A673 (cell line): ENCODE data around the gene OR10H3. TPM values are rescaled to one million over a fixed set of nuclear protein-coding genes. Genes with fewer than 3 reads are reported as not detected.
"Not testable (repeated sequence)": the region's sequence is repeated elsewhere in the genome, so short reads cannot be mapped to it uniquely, and the experiment has no call there.

Experiments
- BruUV-seq: library from RNA; stranded (reverse); fragments of 400-500 nt; replicated peaks from 2 replicates; lab custom pipeline; 2021; lab: Mats Ljungman, UMichigan
- CTCF ChIA-PET: fragments of 300-600 bp; sonication (Branson Sonifier 250); formaldehyde crosslinking; loops from one replicate; lab custom pipeline; 2022; ENCODE audit warnings: antibody characterized with exemption; lab: Charles Lee
- POLR2A ChIA-PET: fragments of 300-600 bp; sonication (Branson Sonifier 250); formaldehyde crosslinking; loops from one replicate; lab custom pipeline; 2022; ENCODE audit warnings: antibody characterized with exemption; ENCODE audit not compliant: low non-redundant PET; lab: Charles Lee
- DNase-seq: peaks from one replicate; pipeline ENCODE4 v3.0.0-alpha.2; 2015; ENCODE audit warnings: low spot score
- H3K27ac ChIP-seq: fragments of 200-600 bp; sonication (generic); 2 replicates; pipeline ENCODE4 v1.5.1; 2016; ENCODE audit warnings: mixed run types, low read depth, mild to moderate bottlenecking, mixed read lengths, antibody characterized with exemption, low read length; ENCODE audit not compliant: poor library complexity, severe bottlenecking
- H3K27me3 ChIP-seq: fragments of 200-600 bp; sonication (generic); replicated peaks from 2 replicates; pipeline ENCODE4 v1.6.1; 2017; ENCODE audit warnings: mixed run types, low read depth, mild to moderate bottlenecking, mixed read lengths, antibody characterized with exemption, low read length; ENCODE audit not compliant: insufficient read depth, poor library complexity
- H3K36me3 ChIP-seq: fragments of 200-600 bp; sonication (generic); 2 replicates; pipeline ENCODE4 v1.6.1; 2016; ENCODE audit warnings: mixed run types, mild to moderate bottlenecking, mixed read lengths, antibody characterized with exemption, low read length; ENCODE audit not compliant: insufficient read depth, poor library complexity, severe bottlenecking
- H3K4me1 ChIP-seq: fragments of 200-600 bp; sonication (generic); 2 replicates; pipeline ENCODE4 v1.6.1; 2017; ENCODE audit warnings: mixed run types, mild to moderate bottlenecking, mixed read lengths, antibody characterized with exemption, low read length; ENCODE audit not compliant: insufficient read depth, poor library complexity, severe bottlenecking
- H3K4me3 ChIP-seq: fragments of 200-600 bp; sonication (generic); 2 replicates; pipeline ENCODE4 v1.5.1; 2016; ENCODE audit warnings: low read depth, mixed run types, mild to moderate bottlenecking, mixed read lengths, low read length; ENCODE audit not compliant: poor library complexity, severe bottlenecking
- H3K9me3 ChIP-seq: fragments of 200-600 bp; sonication (generic); 2 replicates; pipeline ENCODE4 v1.6.1; 2016; ENCODE audit warnings: mixed run types, low read depth, mild to moderate bottlenecking, mixed read lengths, antibody characterized with exemption, low read length; ENCODE audit not compliant: poor library complexity, severe bottlenecking
- CTCF ChIP-seq: fragments of 300-800, 200-600 bp; sonication (generic); conservative IDR thresholded peaks from 2 replicates; pipeline ENCODE4 v1.5.1; 2017; ENCODE audit warnings: low read depth, mild to moderate bottlenecking, antibody characterized with exemption, low read length, moderate library complexity, mixed read lengths
- EZH2 ChIP-seq: fragments of 200-600 bp; sonication (generic); IDR thresholded peaks from 2 replicates; pipeline ENCODE4 v1.6.1; 2017; ENCODE audit warnings: borderline replicate concordance, low read depth, mild to moderate bottlenecking, mixed read lengths, antibody characterized with exemption, low read length; ENCODE audit not compliant: poor library complexity, severe bottlenecking
- intact Hi-C: fragments of 100-400 bp; cut with micrococcal nuclease; formaldehyde crosslinking; loops from one replicate; pipeline ENCODE4 v1.10.0; 2022; ENCODE audit not compliant: unreplicated experiment
- total RNA-seq: library from RNA; stranded (reverse); gene quantifications from 2 replicates; pipeline ENCODE4 v1.2.3, GENCODE V29; 2021

The OR10H3 gene
- total RNA-seq, 1 experiment from 2014 or later = not detected

GRCh38 chr19:15758379-15758778 lies 20.6 kb downstream of the OR10H3 start:
- no TSS peak for BruUV-seq
- H3K9me3 ChIP-seq = no peaks in the 10 kb centered on the region
- ChIA-PET CTCF (no interaction called here), POLR2A (no interaction called here)
- H3K4me1 ChIP-seq = no peaks in the 10 kb centered on the region
- DNase-seq = no peak
- intact Hi-C loops = no loop called here
- no peak overlapping the region for H3K27ac ChIP-seq
- no peak for TF ChIP-seq CTCF
- TF ChIP-seq EZH2 = no peak
- peaks cover 74% of the 10 kb centered on the region for H3K27me3 ChIP-seq
- H3K4me3 ChIP-seq = no peak overlapping the region
- H3K36me3 ChIP-seq = no peaks in the 10 kb centered on the region

GRCh38 chr19:15759962-15760565 lies 22.3 kb downstream of the OR10H3 start:
- Histone ChIP-seq H3K36me3 (no peaks in the 10 kb centered on the region), H3K9me3 (no peaks in the 10 kb centered on the region), H3K27me3 (peaks cover 67% of the 10 kb centered on the region), H3K4me1 (no peaks in the 10 kb centered on the region), H3K27ac (no peak overlapping the region), H3K4me3 (no peak overlapping the region)
- no peak for DNase-seq
- intact Hi-C loops = no loop called here
- BruUV-seq = no TSS peak
- TF ChIP-seq EZH2 (no peak), CTCF (peak; percentile 39)
- ChIA-PET POLR2A (no interaction called here), CTCF (no interaction called here)

- Histone ChIP-seq H3K36me3 (no peaks in the 10 kb centered on the region), H3K4me3 (no peak overlapping the region), H3K4me1 (no peaks in the 10 kb centered on the region), H3K27ac (no peak overlapping the region), H3K27me3 (no peaks in the 10 kb centered on the region), H3K9me3 (no peaks in the 10 kb centered on the region)
- POLR2A ChIA-PET = no interaction called here
- DNase-seq = peak; percentile 14
- intact Hi-C loops = no loop called here
- no TSS peak for BruUV-seq
- TF ChIP-seq CTCF = no peak
- CTCF ChIA-PET = no interaction called here
Measured at GRCh38 chr19:15769586-15769985, 31.8 kb downstream of the OR10H3 start.

- DNase-seq, BruUV-seq, H3K27me3 ChIP-seq, H3K9me3 ChIP-seq, H3K36me3 ChIP-seq, CTCF ChIA-PET, intact Hi-C loops, H3K4me1 ChIP-seq, H3K27ac ChIP-seq, POLR2A ChIA-PET, H3K4me3 ChIP-seq: not testable (repeated sequence)
Measured at GRCh38 chr19:15774159-15774558, 36.4 kb downstream of the OR10H3 start.
